PC-3 (cell line): Measurements from ENCODE around the gene PBXIP1.
"Not testable (repeated sequence)": the region's sequence is repeated elsewhere in the genome, so short reads cannot be mapped to it uniquely, and the experiment has no call there.

Source experiments
- CTCF ChIP-seq: fragments of 300-600 bp; sonication (generic); conservative IDR thresholded peaks from 2 replicates; pipeline ENCODE4 v1.5.1; 2017; ENCODE audit warnings: antibody characterized with exemption, low read depth, mild to moderate bottlenecking, low read length
- EZH2 ChIP-seq: fragments of 300-600 bp; sonication (generic); IDR thresholded peaks from one replicate; pipeline ENCODE4 v1.6.1; 2017; ENCODE audit warnings: antibody characterized with exemption, mild to moderate bottlenecking, low read length; ENCODE audit not compliant: unreplicated experiment
- EZH2phosphoT487 ChIP-seq: fragments of 300-600 bp; sonication (generic); IDR thresholded peaks from 2 replicates; pipeline ENCODE4 v1.6.1; 2018; ENCODE audit warnings: mild to moderate bottlenecking, antibody characterized with exemption, low read length, borderline replicate concordance

GRCh38 chr1:154986736-154987135 lies 30.8 kb upstream of the PBXIP1 start:
- TF ChIP-seq EZH2, CTCF, EZH2phosphoT487: not testable (repeated sequence)
